HEK293T (cell line): ENCODE measurements around the gene TSPAN9.

Experiments used
- FOXK2 ChIP-seq: fragments of 450-650 bp; IDR thresholded peaks from 2 replicates; pipeline ENCODE4 v1.6.1; 2016; ENCODE audit warnings: mild to moderate bottlenecking
- L3MBTL2 ChIP-seq: fragments of 450-650 bp; conservative IDR thresholded peaks from 2 replicates; pipeline ENCODE4 v1.6.1; 2016; ENCODE audit warnings: mild to moderate bottlenecking
- SP1 ChIP-seq: fragments of 450-650 bp; IDR thresholded peaks from 2 replicates; pipeline ENCODE4 v1.6.1; 2017
- ZNF384 ChIP-seq: fragments of 450-650 bp; IDR thresholded peaks from 2 replicates; pipeline ENCODE4 v1.6.1; 2016

DNA sequence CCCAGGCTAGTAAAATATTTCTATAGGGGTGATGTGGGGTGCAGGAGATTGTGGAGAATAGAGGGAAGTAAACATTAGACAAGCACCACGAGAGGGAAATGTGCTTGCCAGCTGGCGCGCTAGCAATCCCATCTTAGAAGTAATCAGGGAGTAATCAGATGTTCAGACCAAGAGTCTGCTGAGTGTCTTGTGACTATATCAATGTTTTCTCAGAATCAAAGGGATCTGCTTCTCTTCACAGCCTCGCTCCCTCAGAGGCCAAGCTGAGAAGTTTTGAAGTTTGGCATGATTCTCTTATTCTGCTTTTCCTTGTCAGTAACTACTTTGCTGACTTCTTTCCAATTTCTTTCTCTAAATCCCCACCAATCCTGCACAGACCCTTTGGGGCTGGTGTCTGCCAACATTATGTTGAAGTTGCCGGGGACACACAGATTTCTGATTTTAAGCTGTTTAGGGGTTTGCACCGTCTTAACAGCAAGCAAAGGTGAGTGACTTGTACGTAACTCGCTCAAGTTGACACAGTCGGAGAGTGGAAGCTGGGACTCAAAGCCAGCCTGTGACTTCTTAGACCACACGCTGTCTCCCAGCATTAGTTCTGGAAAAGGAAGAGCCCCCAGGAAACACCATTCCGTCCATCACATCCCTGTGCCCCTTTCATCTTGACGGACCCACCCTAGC is 22.0 kb upstream of the TSPAN9 start:
- TF ChIP-seq SP1 = no peak
- no peak for TF ChIP-seq L3MBTL2
- no peak for TF ChIP-seq FOXK2
- no peak for TF ChIP-seq ZNF384
